Measurements from ENCODE around the gene CFB. TPM values are rescaled to one million over a fixed set of nuclear protein-coding genes. Genes with fewer than 3 reads are reported as not detected.

CFB gene
- total and polyA plus RNA-seq, 9 of the 15 experiments (the other 6 are each of a cell fraction or from before 2014, with no cell fraction given), result 0.08 to 0.91 (median 0.22) TPM; not detected in 4

DNA sequence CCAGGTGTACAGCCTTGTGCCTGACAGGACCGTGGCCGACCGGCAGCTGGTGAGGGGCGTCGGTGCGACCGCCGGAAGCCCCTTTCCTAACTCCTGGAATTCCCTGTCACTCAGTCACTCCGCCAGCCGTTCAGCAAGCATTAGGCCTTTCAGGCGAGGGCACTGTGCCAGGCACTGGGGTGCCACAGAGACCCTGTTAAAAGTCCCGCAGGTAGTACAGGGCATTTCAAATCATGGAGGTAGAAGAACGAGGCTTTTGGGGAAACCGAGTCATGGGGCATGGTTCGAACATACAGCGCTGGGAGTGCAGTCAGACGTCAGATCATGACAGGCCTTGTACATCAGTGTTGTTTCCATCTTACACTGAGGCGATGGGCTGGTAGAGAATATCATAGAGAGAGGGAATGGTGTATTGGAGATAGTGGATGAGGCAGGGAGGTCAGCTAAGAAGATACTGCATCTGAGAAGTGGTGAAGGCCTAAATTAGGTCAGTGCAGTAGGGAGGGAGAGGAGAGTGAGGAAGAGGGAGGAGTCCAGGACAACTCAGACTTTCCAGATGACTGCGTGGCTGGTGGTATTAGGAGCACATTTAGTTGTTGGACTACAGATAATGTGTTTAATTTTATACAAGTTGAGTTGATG lies 26.9 kb downstream of the CFB start (continued):
- TF ChIP-seq, protein P1, sequence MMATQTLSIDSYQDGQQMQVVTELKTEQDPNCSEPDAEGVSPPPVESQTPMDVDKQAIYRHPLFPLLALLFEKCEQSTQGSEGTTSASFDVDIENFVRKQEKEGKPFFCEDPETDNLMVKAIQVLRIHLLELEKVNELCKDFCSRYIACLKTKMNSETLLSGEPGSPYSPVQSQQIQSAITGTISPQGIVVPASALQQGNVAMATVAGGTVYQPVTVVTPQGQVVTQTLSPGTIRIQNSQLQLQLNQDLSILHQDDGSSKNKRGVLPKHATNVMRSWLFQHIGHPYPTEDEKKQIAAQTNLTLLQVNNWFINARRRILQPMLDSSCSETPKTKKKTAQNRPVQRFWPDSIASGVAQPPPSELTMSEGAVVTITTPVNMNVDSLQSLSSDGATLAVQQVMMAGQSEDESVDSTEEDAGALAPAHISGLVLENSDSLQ (IDR thresholded peaks at IDR 0.05), result peak; percentile 54
- TF ChIP-seq, protein P2, sequence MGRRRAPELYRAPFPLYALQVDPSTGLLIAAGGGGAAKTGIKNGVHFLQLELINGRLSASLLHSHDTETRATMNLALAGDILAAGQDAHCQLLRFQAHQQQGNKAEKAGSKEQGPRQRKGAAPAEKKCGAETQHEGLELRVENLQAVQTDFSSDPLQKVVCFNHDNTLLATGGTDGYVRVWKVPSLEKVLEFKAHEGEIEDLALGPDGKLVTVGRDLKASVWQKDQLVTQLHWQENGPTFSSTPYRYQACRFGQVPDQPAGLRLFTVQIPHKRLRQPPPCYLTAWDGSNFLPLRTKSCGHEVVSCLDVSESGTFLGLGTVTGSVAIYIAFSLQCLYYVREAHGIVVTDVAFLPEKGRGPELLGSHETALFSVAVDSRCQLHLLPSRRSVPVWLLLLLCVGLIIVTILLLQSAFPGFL (CRISPR knock-in tag; IDR thresholded peaks at IDR 0.05), result peak; percentile 85; the same call in 1 of the 2 replicates
- TF ChIP-seq, protein P3, sequence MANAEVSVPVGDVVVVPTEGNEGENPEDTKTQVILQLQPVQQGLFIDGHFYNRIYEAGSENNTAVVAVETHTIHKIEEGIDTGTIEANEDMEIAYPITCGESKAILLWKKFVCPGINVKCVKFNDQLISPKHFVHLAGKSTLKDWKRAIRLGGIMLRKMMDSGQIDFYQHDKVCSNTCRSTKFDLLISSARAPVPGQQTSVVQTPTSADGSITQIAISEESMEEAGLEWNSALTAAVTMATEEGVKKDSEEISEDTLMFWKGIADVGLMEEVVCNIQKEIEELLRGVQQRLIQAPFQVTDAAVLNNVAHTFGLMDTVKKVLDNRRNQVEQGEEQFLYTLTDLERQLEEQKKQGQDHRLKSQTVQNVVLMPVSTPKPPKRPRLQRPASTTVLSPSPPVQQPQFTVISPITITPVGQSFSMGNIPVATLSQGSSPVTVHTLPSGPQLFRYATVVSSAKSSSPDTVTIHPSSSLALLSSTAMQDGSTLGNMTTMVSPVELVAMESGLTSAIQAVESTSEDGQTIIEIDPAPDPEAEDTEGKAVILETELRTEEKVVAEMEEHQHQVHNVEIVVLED (CRISPR knock-in tag; IDR thresholded peaks at IDR 0.05), result no peak
- no peak for TF ChIP-seq PPARD (CRISPR knock-in tag; IDR thresholded peaks at IDR 0.05)
- TF ChIP-seq, protein P4, sequence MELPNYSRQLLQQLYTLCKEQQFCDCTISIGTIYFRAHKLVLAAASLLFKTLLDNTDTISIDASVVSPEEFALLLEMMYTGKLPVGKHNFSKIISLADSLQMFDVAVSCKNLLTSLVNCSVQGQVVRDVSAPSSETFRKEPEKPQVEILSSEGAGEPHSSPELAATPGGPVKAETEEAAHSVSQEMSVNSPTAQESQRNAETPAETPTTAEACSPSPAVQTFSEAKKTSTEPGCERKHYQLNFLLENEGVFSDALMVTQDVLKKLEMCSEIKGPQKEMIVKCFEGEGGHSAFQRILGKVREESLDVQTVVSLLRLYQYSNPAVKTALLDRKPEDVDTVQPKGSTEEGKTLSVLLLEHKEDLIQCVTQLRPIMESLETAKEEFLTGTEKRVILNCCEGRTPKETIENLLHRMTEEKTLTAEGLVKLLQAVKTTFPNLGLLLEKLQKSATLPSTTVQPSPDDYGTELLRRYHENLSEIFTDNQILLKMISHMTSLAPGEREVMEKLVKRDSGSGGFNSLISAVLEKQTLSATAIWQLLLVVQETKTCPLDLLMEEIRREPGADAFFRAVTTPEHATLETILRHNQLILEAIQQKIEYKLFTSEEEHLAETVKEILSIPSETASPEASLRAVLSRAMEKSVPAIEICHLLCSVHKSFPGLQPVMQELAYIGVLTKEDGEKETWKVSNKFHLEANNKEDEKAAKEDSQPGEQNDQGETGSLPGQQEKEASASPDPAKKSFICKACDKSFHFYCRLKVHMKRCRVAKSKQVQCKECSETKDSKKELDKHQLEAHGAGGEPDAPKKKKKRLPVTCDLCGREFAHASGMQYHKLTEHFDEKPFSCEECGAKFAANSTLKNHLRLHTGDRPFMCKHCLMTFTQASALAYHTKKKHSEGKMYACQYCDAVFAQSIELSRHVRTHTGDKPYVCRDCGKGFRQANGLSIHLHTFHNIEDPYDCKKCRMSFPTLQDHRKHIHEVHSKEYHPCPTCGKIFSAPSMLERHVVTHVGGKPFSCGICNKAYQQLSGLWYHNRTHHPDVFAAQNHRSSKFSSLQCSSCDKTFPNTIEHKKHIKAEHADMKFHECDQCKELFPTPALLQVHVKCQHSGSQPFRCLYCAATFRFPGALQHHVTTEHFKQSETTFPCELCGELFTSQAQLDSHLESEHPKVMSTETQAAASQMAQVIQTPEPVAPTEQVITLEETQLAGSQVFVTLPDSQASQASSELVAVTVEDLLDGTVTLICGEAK (IDR thresholded peaks at IDR 0.05), result no peak
- TF ChIP-seq, protein P4 (CRISPR knock-in tag; IDR thresholded peaks at IDR 0.05), result no peak
- TF ChIP-seq, protein P5, sequence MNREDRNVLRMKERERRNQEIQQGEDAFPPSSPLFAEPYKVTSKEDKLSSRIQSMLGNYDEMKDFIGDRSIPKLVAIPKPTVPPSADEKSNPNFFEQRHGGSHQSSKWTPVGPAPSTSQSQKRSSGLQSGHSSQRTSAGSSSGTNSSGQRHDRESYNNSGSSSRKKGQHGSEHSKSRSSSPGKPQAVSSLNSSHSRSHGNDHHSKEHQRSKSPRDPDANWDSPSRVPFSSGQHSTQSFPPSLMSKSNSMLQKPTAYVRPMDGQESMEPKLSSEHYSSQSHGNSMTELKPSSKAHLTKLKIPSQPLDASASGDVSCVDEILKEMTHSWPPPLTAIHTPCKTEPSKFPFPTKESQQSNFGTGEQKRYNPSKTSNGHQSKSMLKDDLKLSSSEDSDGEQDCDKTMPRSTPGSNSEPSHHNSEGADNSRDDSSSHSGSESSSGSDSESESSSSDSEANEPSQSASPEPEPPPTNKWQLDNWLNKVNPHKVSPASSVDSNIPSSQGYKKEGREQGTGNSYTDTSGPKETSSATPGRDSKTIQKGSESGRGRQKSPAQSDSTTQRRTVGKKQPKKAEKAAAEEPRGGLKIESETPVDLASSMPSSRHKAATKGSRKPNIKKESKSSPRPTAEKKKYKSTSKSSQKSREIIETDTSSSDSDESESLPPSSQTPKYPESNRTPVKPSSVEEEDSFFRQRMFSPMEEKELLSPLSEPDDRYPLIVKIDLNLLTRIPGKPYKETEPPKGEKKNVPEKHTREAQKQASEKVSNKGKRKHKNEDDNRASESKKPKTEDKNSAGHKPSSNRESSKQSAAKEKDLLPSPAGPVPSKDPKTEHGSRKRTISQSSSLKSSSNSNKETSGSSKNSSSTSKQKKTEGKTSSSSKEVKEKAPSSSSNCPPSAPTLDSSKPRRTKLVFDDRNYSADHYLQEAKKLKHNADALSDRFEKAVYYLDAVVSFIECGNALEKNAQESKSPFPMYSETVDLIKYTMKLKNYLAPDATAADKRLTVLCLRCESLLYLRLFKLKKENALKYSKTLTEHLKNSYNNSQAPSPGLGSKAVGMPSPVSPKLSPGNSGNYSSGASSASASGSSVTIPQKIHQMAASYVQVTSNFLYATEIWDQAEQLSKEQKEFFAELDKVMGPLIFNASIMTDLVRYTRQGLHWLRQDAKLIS (CRISPR knock-in tag; IDR thresholded peaks at IDR 0.05), result no peak; the same call in none of the 2 replicates
- no peak for TF ChIP-seq MBD2 (IDR thresholded peaks at IDR 0.05; ENCODE audit: borderline replicate concordance, low read depth)
